Small intestine (tissue), 7 donors: ENCODE measurements around the gene GNA15. TPM values are rescaled to one million over a fixed set of nuclear protein-coding genes. Genes with fewer than 3 reads are reported as not detected.
"Not testable (repeated sequence)": the region's sequence is repeated elsewhere in the genome, so short reads cannot be mapped to it uniquely, and the experiment has no call there.

Experiments
- DNase-seq, 2 donors: peaks; one replicate each; pipeline versions ENCODE4 v3.0.0 to v3.0.0-alpha.2; 2013
- FAIRE-seq: peaks from 2 replicates; lab custom pipeline; 2012; peaks lifted over from hg19 to GRCh38; lab: Jason Lieb, UNC
- H3K27ac ChIP-seq, 3 donors: one replicate each; pipeline ENCODE4 v1.5.1; 2013; ENCODE audit warnings: low read length in 2 of 3, mild to moderate bottlenecking in 2 of 3, control low read depth in 1 of 3, inconsistent platforms in 1 of 3, low read depth in 1 of 3, moderate library complexity in 1 of 3
- H3K27me3 ChIP-seq, 3 donors: one replicate each; pipeline ENCODE4 v1.6.1; 2013; ENCODE audit warnings: low read length in 3 of 3, inconsistent platforms in 1 of 3; ENCODE audit not compliant: control insufficient read depth in 3 of 3, insufficient read depth in 3 of 3
- H3K36me3 ChIP-seq, 3 donors: one replicate each; pipeline ENCODE4 v1.6.1; 2013; ENCODE audit warnings: low read length in 3 of 3, inconsistent platforms in 1 of 3, low read depth in 1 of 3, mild to moderate bottlenecking in 1 of 3, moderate library complexity in 1 of 3; ENCODE audit not compliant: control insufficient read depth in 3 of 3, insufficient read depth in 2 of 3
- H3K4me1 ChIP-seq, 3 donors: one replicate each; pipeline ENCODE4 v1.6.1; 2013; ENCODE audit warnings: low read length in 2 of 3, inconsistent platforms in 1 of 3, low read depth in 1 of 3, mild to moderate bottlenecking in 1 of 3, moderate library complexity in 1 of 3; ENCODE audit not compliant: control insufficient read depth in 3 of 3, insufficient read depth in 2 of 3
- H3K4me3 ChIP-seq, 3 donors: one replicate each; pipeline ENCODE4 v1.5.1; 2013; ENCODE audit warnings: low read length in 3 of 3, control low read depth in 1 of 3, inconsistent platforms in 1 of 3, low read depth in 1 of 3, mild to moderate bottlenecking in 1 of 3, moderate library complexity in 1 of 3
- H3K9me3 ChIP-seq, 2 donors: one replicate each; pipeline ENCODE4 v1.6.1; 2013; ENCODE audit warnings: low read depth in 1 of 2, low read length in 1 of 2; ENCODE audit not compliant: control insufficient read depth in 2 of 2, insufficient read depth in 1 of 2
- WGBS, 3 donors: extraction: QIAGEN DNeasy Blood & Tissue Kit; methylation state at CpG; one replicate each; pipeline ENCODE4 v1.1.7; 2013; 5-methylcytosine and 5-hydroxymethylcytosine counted together
- polyA plus RNA-seq, 4 donors: library from polyadenylated mRNA; stranded (reverse) in 3 of 4; unstranded in 1 of 4; fragments of 200-250 nt in 3 of 4; fragments of 120-200 nt in 1 of 4; gene quantifications; one replicate each; pipeline versions ENCODE4 v1.2.1 to v1.2.3, GENCODE V29; 2013
- donor health status: healthy with polysubstance abuse.
- donor health status: control.
- donor health status: control.
- donor health status: Bipolar disorder and iron deficiency.
- donor health status: healthy.

The GNA15 gene
- polyA plus RNA-seq, 4 donors: 0.67 to 2.1 (median 1.7) TPM

DNA sequence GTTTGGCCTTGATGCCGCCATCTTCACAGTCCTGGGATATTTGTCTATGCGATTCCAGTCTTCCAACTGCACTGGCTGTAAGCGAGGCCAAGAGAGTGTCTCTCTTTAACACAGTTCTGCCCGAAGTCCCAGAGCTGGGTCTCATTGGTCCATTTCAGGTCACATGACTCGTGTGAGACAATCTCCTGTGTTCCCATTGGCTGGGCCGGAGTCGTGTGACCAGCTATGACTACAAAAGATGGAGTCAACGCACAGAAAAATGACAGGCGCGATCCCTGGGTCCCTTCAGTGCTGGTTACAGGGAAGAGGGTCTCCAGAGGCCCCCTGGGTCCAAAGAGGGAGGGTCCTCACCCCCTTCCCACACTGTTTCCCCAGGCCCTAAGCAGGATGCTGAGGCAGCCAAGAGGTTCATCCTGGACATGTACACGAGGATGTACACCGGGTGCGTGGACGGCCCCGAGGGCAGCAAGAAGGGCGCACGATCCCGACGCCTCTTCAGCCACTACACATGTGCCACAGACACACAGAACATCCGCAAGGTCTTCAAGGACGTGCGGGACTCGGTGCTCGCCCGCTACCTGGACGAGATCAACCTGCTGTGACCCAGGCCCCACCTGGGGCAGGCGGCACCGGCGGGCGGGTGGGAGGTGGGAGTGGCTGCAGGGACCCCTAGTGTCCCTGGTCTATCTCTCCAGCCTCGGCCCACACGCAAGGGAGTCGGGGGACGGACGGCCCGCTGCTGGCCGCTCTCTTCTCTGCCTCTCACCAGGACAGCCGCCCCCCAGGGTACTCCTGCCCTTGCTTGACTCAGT lies 26.8 kb downstream of the GNA15 start:
- Histone ChIP-seq H3K27ac (no peak overlapping the region), H3K36me3 (no peaks in the 10 kb centered on the region), H3K4me3 (no peak overlapping the region), H3K27me3 (no peaks in the 10 kb centered on the region), H3K4me1 (no peaks in the 10 kb centered on the region), H3K9me3 (no peaks in the 10 kb centered on the region)
- WGBS, 3 donors: 63 to 70% (median 64%) methylated on average over 37 to 38 of the region's 38 CpGs
- FAIRE-seq (no peak), DNase-seq (no peak)

DNA sequence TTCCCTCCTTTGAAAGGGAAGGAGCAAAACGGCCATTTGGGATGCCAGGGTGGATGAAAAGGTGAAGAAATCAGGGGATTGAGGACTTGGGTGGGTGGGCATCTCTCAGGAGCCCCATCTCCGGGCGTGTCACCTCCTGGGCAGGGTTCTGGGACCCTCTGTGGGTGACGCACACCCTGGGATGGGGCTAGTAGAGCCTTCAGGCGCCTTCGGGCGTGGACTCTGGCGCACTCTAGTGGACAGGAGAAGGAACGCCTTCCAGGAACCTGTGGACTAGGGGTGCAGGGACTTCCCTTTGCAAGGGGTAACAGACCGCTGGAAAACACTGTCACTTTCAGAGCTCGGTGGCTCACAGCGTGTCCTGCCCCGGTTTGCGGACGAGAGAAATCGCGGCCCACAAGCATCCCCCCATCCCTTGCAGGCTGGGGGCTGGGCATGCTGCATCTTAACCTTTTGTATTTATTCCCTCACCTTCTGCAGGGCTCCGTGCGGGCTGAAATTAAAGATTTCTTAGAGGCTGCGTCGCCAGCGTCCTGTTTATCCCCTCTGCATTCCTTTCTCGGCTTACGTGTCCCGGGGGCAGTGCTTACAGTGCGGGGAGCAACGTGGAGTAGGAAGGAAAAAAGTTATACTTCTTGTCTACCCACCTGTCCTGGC lies 27.5 kb downstream of the GNA15 start:
- Histone ChIP-seq H3K4me3 (no peak overlapping the region), H3K36me3 (no peaks in the 10 kb centered on the region), H3K27ac (no peak overlapping the region), H3K9me3 (no peaks in the 10 kb centered on the region), H3K4me1 (no peaks in the 10 kb centered on the region), H3K27me3 (no peaks in the 10 kb centered on the region)
- DNase-seq: peak; percentile 62 to 73
- FAIRE-seq: no peak
- WGBS, 3 donors: 8 to 13% (median 10%) methylated on average over 26 to 27 of the region's 27 CpGs

DNA sequence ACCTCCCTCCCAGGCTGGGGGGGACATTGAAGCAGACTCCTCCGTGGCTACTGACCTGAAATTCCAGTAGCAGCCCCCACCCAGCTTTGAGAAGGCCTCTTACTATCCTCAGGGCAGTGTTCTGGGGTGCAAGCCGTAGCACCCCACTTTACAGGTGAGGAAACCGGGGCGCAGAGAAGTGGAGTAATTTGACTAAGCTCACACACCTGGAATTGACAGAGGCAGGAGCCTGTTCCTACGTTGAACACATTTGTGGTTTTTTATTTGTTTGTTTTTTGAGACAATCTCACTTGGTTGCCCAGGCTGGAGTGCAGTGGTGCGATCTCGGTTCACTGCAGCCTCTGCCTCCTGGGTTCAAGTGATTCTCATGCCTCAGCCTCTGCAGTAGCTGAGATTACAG lies 28.1 kb downstream of the GNA15 start:
- Histone ChIP-seq H3K9me3 (no peaks in the 10 kb centered on the region), H3K36me3 (no peaks in the 10 kb centered on the region), H3K4me3 (no peak overlapping the region), H3K4me1 (no peaks in the 10 kb centered on the region), H3K27ac (no peak overlapping the region), H3K27me3 (no peaks in the 10 kb centered on the region)
- DNase-seq (no peak), FAIRE-seq (no peak)
- WGBS, 3 donors: 53 to 62% (median 53%) methylated on average over 7 of the region's 7 CpGs

DNA sequence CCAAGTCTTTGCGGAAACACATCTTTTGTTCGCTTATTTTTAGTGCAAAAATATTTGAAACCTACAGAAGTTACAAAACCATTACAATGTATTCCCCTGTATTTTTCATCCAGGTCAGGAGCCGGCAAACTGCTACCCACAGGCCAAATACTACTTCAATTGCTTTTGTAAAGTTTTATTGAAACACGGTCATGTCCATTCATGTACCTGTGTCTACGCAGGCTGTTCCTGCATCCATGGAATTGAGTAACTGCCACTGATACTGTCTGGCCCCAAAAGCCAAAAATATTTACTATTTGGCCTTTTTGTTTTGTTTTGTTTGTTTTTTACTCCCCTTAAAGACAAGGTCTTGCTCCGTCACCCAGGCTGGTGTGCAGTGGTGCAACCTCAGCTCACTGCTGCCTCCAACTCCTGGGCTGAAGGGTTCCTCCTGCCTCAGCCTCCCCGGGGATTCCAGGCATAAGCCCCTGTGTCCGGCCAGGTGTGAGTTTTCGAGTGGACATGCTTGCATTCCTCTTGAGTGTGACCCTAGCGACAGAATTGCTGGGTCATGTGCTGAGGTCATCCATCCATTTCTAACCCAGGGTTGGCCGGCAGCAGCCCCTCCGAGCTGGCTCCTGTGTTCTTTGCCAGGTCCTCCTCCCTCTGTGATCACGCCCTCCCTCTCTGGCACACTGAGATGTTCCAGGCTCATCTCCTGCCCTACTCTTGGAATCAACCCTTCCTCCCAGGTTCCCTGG lies 31.9 kb downstream of the GNA15 start:
- Histone ChIP-seq H3K27ac (no peak overlapping the region), H3K4me1 (no peaks in the 10 kb centered on the region), H3K9me3 (no peaks in the 10 kb centered on the region), H3K4me3 (no peak overlapping the region), H3K27me3 (no peaks in the 10 kb centered on the region), H3K36me3 (no peaks in the 10 kb centered on the region)
- FAIRE-seq (no peak), DNase-seq (no peak)
- WGBS, 3 donors: 73 to 76% (median 75%) methylated on average over 13 of the region's 13 CpGs

DNA sequence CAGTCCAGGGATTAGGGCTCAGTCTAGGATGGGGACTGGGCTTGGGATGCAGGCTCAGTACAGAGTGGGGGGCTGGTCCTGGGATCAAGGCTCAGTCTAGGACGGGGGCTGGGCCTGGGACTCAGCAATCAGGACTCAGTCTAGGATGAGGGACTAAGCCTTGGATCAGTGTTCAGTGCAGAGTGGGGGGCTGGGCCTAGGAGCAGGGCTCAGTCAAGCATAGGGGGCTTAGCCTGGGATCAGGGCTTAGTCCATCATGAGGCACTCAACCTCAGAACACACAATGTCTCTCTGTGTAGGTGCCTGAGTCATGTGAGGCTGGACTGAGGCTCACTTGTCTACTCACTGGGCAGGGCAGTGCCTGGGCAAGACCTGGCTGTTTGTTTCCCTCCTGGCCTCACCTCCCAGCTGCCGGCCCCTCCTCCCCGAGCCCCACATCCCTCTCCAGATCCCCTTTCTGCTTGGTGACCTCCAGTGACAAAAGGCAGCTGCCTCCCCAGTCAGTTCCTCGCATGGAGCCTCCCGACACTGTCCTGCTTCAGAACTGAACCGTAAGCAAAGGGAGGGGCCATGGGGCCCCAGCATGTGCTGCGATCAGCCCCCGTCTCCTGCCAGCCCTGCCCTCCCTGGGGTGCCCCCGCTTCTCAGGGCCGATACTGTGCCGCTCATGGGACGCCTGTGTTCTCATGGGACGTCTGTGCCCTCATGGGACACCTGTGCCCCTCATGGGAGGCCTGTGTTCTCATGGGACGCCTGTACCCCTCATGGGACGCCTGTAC lies 36.2 kb downstream of the GNA15 start:
- Histone ChIP-seq H3K4me3 (no peak overlapping the region), H3K27me3 (no peaks in the 10 kb centered on the region), H3K27ac (no peak overlapping the region), H3K36me3 (no peaks in the 10 kb centered on the region), H3K4me1 (peaks cover 0 to 2% (median 0%) of the 10 kb centered on the region in 3 donors), H3K9me3 (no peaks in the 10 kb centered on the region)
- DNase-seq (no peak), FAIRE-seq (no peak)
- 80 to 86% (median 81%) methylated on average over 15 of the region's 15 CpGs for WGBS, 3 donors

DNA sequence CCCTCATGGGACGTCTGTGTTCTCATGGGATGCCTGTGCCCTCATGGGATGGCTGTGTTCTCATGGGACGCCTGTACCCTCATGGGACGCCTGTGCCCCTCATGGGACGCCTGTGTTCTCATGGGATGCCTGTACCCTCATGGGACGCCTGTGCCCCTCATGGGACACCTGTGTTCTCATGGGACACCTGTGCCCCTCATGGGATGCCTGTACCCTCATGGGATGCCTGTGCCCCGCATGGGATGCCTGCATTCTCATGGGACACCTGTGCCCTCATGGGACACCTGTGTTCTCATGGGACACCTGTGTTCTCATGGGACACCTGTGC lies 36.8 kb downstream of the GNA15 start:
- 73 to 82% (median 74%) methylated on average over 6 of the region's 6 CpGs for WGBS, 3 donors
- H3K36me3 ChIP-seq, H3K4me3 ChIP-seq, H3K9me3 ChIP-seq, FAIRE-seq, DNase-seq, H3K4me1 ChIP-seq, H3K27me3 ChIP-seq, H3K27ac ChIP-seq: not testable (repeated sequence)

DNA sequence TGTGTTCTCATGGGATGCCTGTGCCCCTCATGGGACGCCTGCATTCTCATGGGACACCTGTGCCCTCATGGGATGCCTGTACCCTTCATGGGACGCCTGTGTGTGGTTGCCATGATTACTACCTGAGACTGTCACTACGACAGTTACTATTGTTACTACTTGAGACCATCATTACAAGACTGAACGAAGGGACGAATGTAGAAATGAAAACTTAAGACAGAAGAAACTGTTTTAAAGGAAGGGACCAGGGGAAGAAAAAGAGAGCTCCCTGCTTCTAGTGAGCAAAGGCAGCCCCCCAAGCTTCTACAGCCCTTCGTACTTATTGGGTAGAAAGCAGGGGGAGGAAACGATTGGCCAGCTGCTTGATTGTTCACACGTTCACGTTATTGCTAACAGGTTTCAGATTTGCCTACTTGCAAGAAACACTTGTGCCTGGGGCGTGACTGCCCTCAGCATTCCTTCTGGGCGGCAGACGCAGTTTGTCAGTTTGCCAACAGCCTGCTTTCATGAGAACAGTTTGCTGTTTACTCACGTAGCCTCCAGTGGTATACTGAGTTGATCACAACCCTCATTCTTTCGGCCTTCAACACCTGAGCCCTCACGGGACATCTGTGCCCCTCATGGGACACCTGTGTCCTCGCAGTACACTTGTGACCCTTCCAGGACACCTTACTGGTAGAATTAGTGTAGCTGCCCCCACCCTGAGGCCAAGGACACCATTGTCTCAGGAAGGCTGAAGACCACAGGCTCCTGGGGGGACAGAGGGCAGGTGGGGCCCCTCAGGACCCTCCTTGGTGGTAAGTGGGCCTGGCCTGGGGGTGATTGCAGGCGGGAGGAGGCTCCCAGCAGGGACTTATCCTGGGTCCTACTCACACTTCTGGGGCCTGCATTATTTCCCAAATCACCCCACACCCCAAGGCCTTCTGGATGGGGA lies 40.2 kb downstream of the GNA15 start:
- peak; percentile 39 to 82 for DNase-seq
- H3K36me3 ChIP-seq: no peaks in the 10 kb centered on the region
- H3K9me3 ChIP-seq: no peaks in the 10 kb centered on the region
- 27 to 51% (median 37%) methylated on average over 17 of the region's 17 CpGs for WGBS, 3 donors
- H3K27ac ChIP-seq: peak overlapping the region in 1 of 3 donors; percentile 6
- H3K4me1 ChIP-seq: peaks cover 0 to 2% (median 0%) of the 10 kb centered on the region in 3 donors
- H3K4me3 ChIP-seq: no peak overlapping the region
- FAIRE-seq: peak; percentile 26
- no peaks in the 10 kb centered on the region for H3K27me3 ChIP-seq
